ENCODE measurements around the gene TMEM63A. TPM values are rescaled to one million over a fixed set of nuclear protein-coding genes. Genes with fewer than 3 reads are reported as not detected.

TMEM63A gene
- total and polyA plus RNA-seq, 8 donors: 5.3 to 208 (median 84.5) TPM

DNA sequence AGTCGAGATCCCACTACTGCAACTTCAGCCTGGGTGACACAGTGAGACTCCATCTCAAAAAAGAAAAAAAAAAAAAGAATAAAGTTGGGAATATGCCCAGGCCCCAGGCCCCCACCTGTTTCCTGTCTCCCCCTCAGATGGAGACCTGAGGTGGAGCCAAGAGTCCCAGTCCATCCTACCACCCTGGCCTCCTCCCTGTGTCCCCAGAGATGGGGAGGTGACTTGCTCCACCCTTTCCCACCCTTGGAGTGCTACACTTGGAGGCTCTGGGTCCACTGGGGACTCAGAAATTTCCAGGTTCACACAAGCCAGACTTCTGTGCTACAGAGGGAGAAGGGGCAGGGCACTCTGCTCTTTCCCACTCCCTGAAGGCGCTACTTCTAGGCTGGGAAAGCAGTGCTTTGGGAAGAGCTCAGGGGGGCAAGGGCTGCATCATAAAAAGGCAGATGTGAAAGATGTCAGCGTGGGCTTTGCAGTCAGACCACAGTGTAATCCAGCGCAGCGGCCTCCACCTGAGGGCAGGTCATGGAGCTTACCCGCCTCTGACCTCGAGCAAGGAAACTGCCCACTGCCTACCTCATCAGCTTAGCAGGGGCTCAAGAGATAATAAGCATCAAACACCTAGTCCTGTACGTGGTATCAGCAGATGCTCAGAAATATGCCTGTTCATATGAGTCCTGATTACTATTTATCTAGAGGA is 13.4 kb downstream of the TMEM63A start:
- no peak for TF ChIP-seq POLR2A (IDR thresholded peaks at IDR 0.05)
- no peak for TF ChIP-seq EP300 (IDR thresholded peaks at IDR 0.05)
- TF ChIP-seq POLR2AphosphoS5 (IDR thresholded peaks at IDR 0.05): no peak
- TF ChIP-seq, protein P1, sequence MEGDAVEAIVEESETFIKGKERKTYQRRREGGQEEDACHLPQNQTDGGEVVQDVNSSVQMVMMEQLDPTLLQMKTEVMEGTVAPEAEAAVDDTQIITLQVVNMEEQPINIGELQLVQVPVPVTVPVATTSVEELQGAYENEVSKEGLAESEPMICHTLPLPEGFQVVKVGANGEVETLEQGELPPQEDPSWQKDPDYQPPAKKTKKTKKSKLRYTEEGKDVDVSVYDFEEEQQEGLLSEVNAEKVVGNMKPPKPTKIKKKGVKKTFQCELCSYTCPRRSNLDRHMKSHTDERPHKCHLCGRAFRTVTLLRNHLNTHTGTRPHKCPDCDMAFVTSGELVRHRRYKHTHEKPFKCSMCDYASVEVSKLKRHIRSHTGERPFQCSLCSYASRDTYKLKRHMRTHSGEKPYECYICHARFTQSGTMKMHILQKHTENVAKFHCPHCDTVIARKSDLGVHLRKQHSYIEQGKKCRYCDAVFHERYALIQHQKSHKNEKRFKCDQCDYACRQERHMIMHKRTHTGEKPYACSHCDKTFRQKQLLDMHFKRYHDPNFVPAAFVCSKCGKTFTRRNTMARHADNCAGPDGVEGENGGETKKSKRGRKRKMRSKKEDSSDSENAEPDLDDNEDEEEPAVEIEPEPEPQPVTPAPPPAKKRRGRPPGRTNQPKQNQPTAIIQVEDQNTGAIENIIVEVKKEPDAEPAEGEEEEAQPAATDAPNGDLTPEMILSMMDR (IDR thresholded peaks at IDR 0.05): no peak
- DNase-seq: no peak
- no peaks in the 10 kb centered on the region for H3K9me3 ChIP-seq
- no peak overlapping the region for H3K27ac ChIP-seq
- peaks cover 60 to 100% (median 96%) of the 10 kb centered on the region in 4 donors for H3K36me3 ChIP-seq
- H3K27me3 ChIP-seq: no peaks in the 10 kb centered on the region
- H3K4me1 ChIP-seq: peaks cover 13 to 57% (median 29%) of the 10 kb centered on the region in 4 donors
- intact Hi-C loops (cut with DNase I; ENCODE audit: low total_unique reads): loop anchor here (10.0 kb wide), 1 partner anchor 84 kb away; no protein-coding TSS in a partner anchor
- H3K4me3 ChIP-seq: no peak overlapping the region
- WGBS, 5 donors: 85 to 94% (median 94%) methylated on average over 8 of the region's 8 CpGs

DNA sequence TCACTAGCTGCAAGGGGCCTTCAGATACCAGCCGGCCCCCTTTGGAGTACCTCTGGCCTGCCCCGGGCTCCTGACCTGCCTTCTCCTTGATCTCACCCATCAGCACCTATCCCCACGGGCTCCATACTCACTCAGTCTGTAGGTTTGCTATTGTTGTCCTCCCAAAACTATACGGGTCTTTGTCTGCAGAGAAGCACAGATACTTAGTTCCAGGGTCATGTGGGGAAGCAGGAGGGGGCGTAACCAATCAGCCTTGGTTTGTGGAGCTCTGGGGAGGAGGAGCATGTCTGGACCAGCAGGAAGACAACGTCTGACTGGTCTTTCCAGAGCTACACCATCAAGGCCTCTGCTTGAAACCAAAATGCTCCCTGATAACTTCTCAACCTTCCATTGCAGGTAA is 15.2 kb downstream of the TMEM63A start:
- peaks cover 10 to 44% (median 26%) of the 10 kb centered on the region in 4 donors for H3K4me1 ChIP-seq
- intact Hi-C loops (cut with DNase I; ENCODE audit: low total_unique reads): loop anchor here (10.0 kb wide), 1 partner anchor 82 kb away; no protein-coding TSS in a partner anchor
- no peak overlapping the region for H3K4me3 ChIP-seq
- WGBS, 5 donors: 57 to 77% (median 65%) methylated on average over 6 of the region's 6 CpGs
- H3K36me3 ChIP-seq: peaks cover 59 to 100% (median 96%) of the 10 kb centered on the region in 4 donors
- H3K9me3 ChIP-seq: no peaks in the 10 kb centered on the region
- H3K27ac ChIP-seq: peak overlapping the region in 1 of 5 donors; percentile 36
- H3K27me3 ChIP-seq: no peaks in the 10 kb centered on the region
- no peak for TF ChIP-seq POLR2A (IDR thresholded peaks at IDR 0.05)
- TF ChIP-seq, protein P1 (IDR thresholded peaks at IDR 0.05): no peak
- no peak for TF ChIP-seq EP300 (IDR thresholded peaks at IDR 0.05)
- TF ChIP-seq POLR2AphosphoS5 (IDR thresholded peaks at IDR 0.05): no peak
- DNase-seq: no peak

DNA sequence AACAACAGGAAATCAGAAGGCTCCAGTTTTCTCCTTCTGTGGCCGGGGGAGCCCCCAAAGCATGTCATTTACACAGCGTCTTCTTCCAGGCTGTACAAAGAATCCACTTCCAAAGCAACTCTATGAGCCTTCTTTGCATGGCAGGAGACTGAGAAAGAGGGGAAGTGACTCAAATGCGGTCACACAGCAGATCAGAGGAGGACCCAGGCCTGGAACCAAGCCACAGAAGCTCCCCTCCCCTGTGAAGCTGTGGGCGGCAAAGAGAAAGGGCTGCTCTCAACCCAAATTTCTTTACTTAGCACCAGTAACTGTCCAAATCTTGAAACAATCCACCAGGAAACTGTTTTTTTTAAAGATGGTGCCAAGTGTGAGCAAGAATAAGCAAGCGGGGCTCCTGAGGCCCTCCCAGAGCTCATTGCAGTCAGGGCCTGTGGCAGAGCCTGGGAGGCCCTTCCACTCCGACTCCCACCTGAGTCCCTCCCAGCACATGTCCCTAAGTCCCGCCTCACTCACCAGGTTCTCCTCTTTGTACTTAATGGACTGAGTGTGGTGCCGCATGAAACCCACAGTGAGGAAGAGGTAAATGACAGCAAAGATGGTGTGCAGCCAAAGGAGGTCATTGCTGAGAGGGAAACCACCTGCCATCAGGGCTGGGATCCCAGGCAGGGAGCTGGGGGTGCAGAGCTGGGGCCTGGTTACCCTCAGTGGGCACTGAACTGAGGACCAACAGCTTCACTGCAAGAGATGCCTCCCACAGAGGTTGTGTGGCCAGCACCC is 15.9 kb downstream of the TMEM63A start:
- no peak for TF ChIP-seq EP300 (IDR thresholded peaks at IDR 0.05)
- TF ChIP-seq POLR2AphosphoS5 (IDR thresholded peaks at IDR 0.05): no peak
- TF ChIP-seq POLR2A (IDR thresholded peaks at IDR 0.05): no peak
- TF ChIP-seq, protein P1 (IDR thresholded peaks at IDR 0.05): no peak
- no peaks in the 10 kb centered on the region for H3K27me3 ChIP-seq
- peaks cover 6 to 37% (median 21%) of the 10 kb centered on the region in 4 donors for H3K4me1 ChIP-seq
- 69 to 78% (median 75%) methylated on average over 8 of the region's 8 CpGs for WGBS, 5 donors
- no peaks in the 10 kb centered on the region for H3K9me3 ChIP-seq
- peak in 1 of 2 donors; percentile 57 for DNase-seq
- H3K36me3 ChIP-seq: peaks cover 66 to 100% (median 96%) of the 10 kb centered on the region in 4 donors
- peak overlapping the region in 3 of 5 donors; percentile 6 to 44 (median 34) for H3K27ac ChIP-seq
- no peak overlapping the region for H3K4me3 ChIP-seq
- intact Hi-C loops (cut with DNase I; ENCODE audit: low total_unique reads): loop anchor here (10.0 kb wide), 1 partner anchor 81 kb away; no protein-coding TSS in a partner anchor

- Histone ChIP-seq H3K4me1 (peaks cover 6 to 32% (median 16%) of the 10 kb centered on the region in 4 donors), H3K27ac (peak overlapping the region in 3 of 5 donors; percentile 6 to 44 (median 34)), H3K4me3 (no peak overlapping the region), H3K36me3 (peaks cover 69 to 100% (median 96%) of the 10 kb centered on the region in 4 donors), H3K9me3 (no peaks in the 10 kb centered on the region), H3K27me3 (no peaks in the 10 kb centered on the region)
- TF ChIP-seq, protein P1 (IDR thresholded peaks at IDR 0.05): no peak
- TF ChIP-seq POLR2A (IDR thresholded peaks at IDR 0.05) (no peak), POLR2AphosphoS5 (IDR thresholded peaks at IDR 0.05) (no peak), EP300 (IDR thresholded peaks at IDR 0.05) (no peak)
- DNase-seq: no peak
- WGBS, 5 donors: 78 to 89% (median 80%) methylated on average over 6 to 13 of the region's 13 CpGs
- intact Hi-C loops (cut with DNase I; ENCODE audit: low total_unique reads): loop anchor here (10.0 kb wide), 1 partner anchor 81 kb away; no protein-coding TSS in a partner anchor
Observed at GRCh38 chr1:225865514-225865913, 16.7 kb downstream of the TMEM63A start.
